Measurements from ENCODE around the gene COQ6. TPM values are rescaled to one million over a fixed set of nuclear protein-coding genes. Genes with fewer than 3 reads are reported as not detected.

The COQ6 gene
- total RNA-seq, 2 experiments from 2014 or later = 18.7 to 20.5 TPM

GRCh38 chr14:74008843-74009499, 58.9 kb downstream of the COQ6 start:
- Histone ChIP-seq H3K4me3 (ENCODE audit: low read depth, low read length, poor library complexity, severe bottlenecking) (no peak overlapping the region), H3K79me2 (ENCODE audit: insufficient read depth, low read depth, low read length) (no peaks in the 10 kb centered on the region), H3K4me1 (ENCODE audit: insufficient read depth, low read length, poor library complexity, severe bottlenecking) (no peaks in the 10 kb centered on the region), H3K9me2 (ENCODE audit: insufficient read depth, low read length) (no peaks in the 10 kb centered on the region), H3K9me3 (ENCODE audit: low read length) (no peaks in the 10 kb centered on the region), H2AFZ (ENCODE audit: low read length) (no peak overlapping the region), H3K4me2 (ENCODE audit: low read length) (no peak overlapping the region), H4K20me1 (ENCODE audit: insufficient read depth, low read length) (no peaks in the 10 kb centered on the region), H3K27ac (ENCODE audit: low read depth, low read length, poor library complexity, severe bottlenecking) (no peak overlapping the region), H3K36me3 (ENCODE audit: insufficient read depth, low read length) (0 out of 2 replicates have a peak, but pooled peaks cover 3% of the 10 kb centered on the region)
- TF ChIP-seq EZH2phosphoT487 (IDR thresholded peaks at IDR 0.05; ENCODE audit: borderline replicate concordance, low read depth, low read length) (no peak), CTCF (conservative IDR thresholded peaks at IDR 0.05; ENCODE audit: low read length) (no peak)
- POLR2A ChIA-PET = no interaction called here
- BruUV-seq (replicated peaks) = TSS peak; percentile 41
- intact Hi-C loops (cut with micrococcal nuclease; ENCODE audit: unreplicated experiment) = no loop called here
- CTCF ChIA-PET (ENCODE audit: unreplicated experiment) = no interaction called here
- DNase-seq (ENCODE audit: low spot score) = no peak

Small RNA genes within 50 kb of the gene (small RNA-seq; reads per million reads assigned to genes)
- gene AC005480.2 (not detected), gene RF00019 (not detected)

Other genes starting within 250 kb of the COQ6 start
- gene PNMA1, start 235.9 kb upstream of the COQ6 start, total RNA-seq (2014; rRNA removed; shearing (Covaris generic)) = 5.8 and 6.0 TPM in 2 replicates
- 14.5 and 14.6 TPM in 2 replicates for gene PNMA1, start 235.9 kb upstream of the COQ6 start, total RNA-seq (2022)
- gene PTGR2, start 98.5 kb upstream of the COQ6 start, total RNA-seq (2014; rRNA removed; shearing (Covaris generic)) = 6.4 and 6.6 TPM in 2 replicates
- 14.3 and 17.8 TPM in 2 replicates for gene PTGR2, start 98.5 kb upstream of the COQ6 start, total RNA-seq (2022)
- gene ZNF410, start 63.4 kb upstream of the COQ6 start, total RNA-seq (2014; rRNA removed; shearing (Covaris generic)) = 41.6 and 49.6 TPM in 2 replicates
- gene ZNF410, start 63.4 kb upstream of the COQ6 start, total RNA-seq (2022) = 45.2 and 45.5 TPM in 2 replicates
- gene FAM161B, start 208 bp upstream of the COQ6 start, total RNA-seq (2014; rRNA removed; shearing (Covaris generic)) = 2.3 and 2.6 TPM in 2 replicates
- gene FAM161B, start 208 bp upstream of the COQ6 start, total RNA-seq (2022) = 3.5 and 3.6 TPM in 2 replicates
- gene ENTPD5, start 69.0 kb downstream of the COQ6 start, total RNA-seq (2014; rRNA removed; shearing (Covaris generic)) = 7.5 and 7.8 TPM in 2 replicates
- 18.1 and 20.8 TPM in 2 replicates for gene ENTPD5, start 69.0 kb downstream of the COQ6 start, total RNA-seq (2022)
- gene BBOF1, start 69.0 kb downstream of the COQ6 start, total RNA-seq (2014; rRNA removed; shearing (Covaris generic)) = 1.7 and 2.9 TPM in 2 replicates
- 3.2 and 3.9 TPM in 2 replicates for gene BBOF1, start 69.0 kb downstream of the COQ6 start, total RNA-seq (2022)
- 16.6 and 17.0 TPM in 2 replicates for gene ALDH6A1, start 134.2 kb downstream of the COQ6 start, total RNA-seq (2014; rRNA removed; shearing (Covaris generic))
- gene ALDH6A1, start 134.2 kb downstream of the COQ6 start, total RNA-seq (2022) = 20.7 and 25.7 TPM in 2 replicates
- gene LIN52, start 134.7 kb downstream of the COQ6 start, total RNA-seq (2014; rRNA removed; shearing (Covaris generic)) = 9.8 and 12.3 TPM in 2 replicates
- 16.9 and 18.0 TPM in 2 replicates for gene LIN52, start 134.7 kb downstream of the COQ6 start, total RNA-seq (2022)